Measurements from ENCODE around the gene TDRD3. TPM values are rescaled to one million over a fixed set of nuclear protein-coding genes. Genes with fewer than 3 reads are reported as not detected.

Gene TDRD3
- total RNA-seq, 1 donor from 2014 or later, result 40.6 TPM

DNA sequence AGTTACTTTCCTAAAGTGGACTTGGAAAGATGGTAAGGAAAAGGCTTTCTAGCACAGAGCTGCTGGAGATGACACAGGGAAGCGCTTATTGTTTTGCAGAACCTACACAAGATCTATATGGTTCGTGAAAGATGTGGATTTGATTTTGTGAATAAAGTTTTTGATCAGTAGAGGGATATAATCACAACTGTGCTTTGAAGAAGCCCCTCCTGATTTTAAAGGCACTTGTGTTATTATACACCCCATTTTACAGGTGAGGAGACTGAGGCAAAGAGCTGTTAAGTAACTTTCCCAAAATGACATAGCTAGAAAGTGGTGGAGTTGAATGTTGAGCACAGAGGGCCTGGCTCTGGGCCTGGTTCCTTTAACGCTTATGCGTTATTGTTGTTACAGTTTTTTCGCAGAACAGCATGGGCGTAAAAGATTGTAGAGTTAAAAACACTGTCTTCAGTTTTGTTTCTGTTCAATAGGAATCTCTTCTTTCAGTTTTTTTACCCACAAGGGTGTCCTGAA is 1.4 kb downstream of the TDRD3 start:
- H3K27me3 Mint-ChIP-seq (ENCODE audit: insufficient read depth, low read depth), result peaks cover 6% of the 10 kb centered on the region
- no peaks in the 10 kb centered on the region for H3K9me3 ChIP-seq (ENCODE audit: low read depth)
- H2AFZ ChIP-seq (replicated peaks), result peak overlapping the region; percentile 88
- H3K27ac Mint-ChIP-seq, result peak overlapping the region; percentile 88
- H3K79me2 ChIP-seq (ENCODE audit: low read depth), result peaks cover 58% of the 10 kb centered on the region
- peaks cover 31% of the 10 kb centered on the region for H3F3A ChIP-seq (ENCODE audit: low read depth)
- TF ChIP-seq, protein P1, sequence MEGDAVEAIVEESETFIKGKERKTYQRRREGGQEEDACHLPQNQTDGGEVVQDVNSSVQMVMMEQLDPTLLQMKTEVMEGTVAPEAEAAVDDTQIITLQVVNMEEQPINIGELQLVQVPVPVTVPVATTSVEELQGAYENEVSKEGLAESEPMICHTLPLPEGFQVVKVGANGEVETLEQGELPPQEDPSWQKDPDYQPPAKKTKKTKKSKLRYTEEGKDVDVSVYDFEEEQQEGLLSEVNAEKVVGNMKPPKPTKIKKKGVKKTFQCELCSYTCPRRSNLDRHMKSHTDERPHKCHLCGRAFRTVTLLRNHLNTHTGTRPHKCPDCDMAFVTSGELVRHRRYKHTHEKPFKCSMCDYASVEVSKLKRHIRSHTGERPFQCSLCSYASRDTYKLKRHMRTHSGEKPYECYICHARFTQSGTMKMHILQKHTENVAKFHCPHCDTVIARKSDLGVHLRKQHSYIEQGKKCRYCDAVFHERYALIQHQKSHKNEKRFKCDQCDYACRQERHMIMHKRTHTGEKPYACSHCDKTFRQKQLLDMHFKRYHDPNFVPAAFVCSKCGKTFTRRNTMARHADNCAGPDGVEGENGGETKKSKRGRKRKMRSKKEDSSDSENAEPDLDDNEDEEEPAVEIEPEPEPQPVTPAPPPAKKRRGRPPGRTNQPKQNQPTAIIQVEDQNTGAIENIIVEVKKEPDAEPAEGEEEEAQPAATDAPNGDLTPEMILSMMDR (IDR thresholded peaks at IDR 0.05), result no peak
- TF ChIP-seq EZH2phosphoT487 (IDR thresholded peaks at IDR 0.05) (no peak), EZH2 (IDR thresholded peaks at IDR 0.05) (no peak)
- H3K4me3 Mint-ChIP-seq, result peak overlapping the region; percentile 97
- H3K9ac ChIP-seq, result peak overlapping the region; percentile 72
- H3K9me3 Mint-ChIP-seq, result no peaks in the 10 kb centered on the region
- H4K20me1 ChIP-seq (ENCODE audit: low read depth), result no peaks in the 10 kb centered on the region
- H3K27me3 ChIP-seq, result no peaks in the 10 kb centered on the region
- DNase-seq (ENCODE audit: low spot score), result no peak
- H3K36me3 ChIP-seq, result no peaks in the 10 kb centered on the region
- H3K4me2 ChIP-seq, result peak overlapping the region; percentile 90
- peak overlapping the region; percentile 68 for H3K4me3 ChIP-seq
- peaks cover 17% of the 10 kb centered on the region for H3K4me1 ChIP-seq
- H3K4me1 Mint-ChIP-seq, result peaks cover 34% of the 10 kb centered on the region
- no peak overlapping the region for H3K27ac ChIP-seq
- H3K36me3 Mint-ChIP-seq, result peaks cover 2% of the 10 kb centered on the region

DNA sequence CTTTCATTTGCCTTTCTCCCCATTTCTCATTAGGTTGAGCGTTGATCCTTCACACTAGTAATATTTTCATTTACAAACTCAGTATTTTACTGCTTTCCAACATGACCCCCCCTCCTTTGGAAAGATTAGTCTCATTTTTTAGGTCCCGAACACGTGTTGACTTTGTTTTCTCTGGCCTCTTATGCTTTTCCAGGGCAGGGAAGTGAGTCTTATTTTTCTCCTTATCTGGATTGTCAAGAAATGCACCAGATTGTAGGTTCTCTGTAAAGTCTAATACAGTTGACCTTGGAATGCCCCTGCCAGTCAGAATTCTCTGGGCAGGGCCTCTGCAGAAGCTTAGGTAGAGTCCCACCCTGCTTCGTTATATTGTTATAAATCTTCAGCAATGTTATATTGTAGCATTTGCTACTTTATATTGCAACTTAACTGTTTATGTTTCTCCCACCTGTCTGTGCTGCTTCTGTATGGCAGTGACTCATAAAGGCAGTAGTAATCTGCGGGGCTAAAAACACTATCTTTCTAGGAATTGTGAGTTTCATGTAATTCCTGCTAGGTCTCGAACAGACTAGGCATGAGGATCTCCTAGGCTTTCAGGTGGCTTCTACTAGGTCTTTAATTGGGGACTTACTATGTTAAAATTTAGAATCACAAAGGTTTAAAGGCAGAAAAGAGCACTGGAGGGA is 2.0 kb downstream of the TDRD3 start:
- H3K27ac Mint-ChIP-seq, result peak overlapping the region; percentile 38
- no peaks in the 10 kb centered on the region for H3K9me3 Mint-ChIP-seq
- peaks cover 17% of the 10 kb centered on the region for H3K4me1 ChIP-seq
- no peaks in the 10 kb centered on the region for H3K27me3 ChIP-seq
- H3K79me2 ChIP-seq (ENCODE audit: low read depth), result peaks cover 64% of the 10 kb centered on the region
- no peak for DNase-seq (ENCODE audit: low spot score)
- TF ChIP-seq EZH2 (IDR thresholded peaks at IDR 0.05) (no peak), EZH2phosphoT487 (IDR thresholded peaks at IDR 0.05) (no peak)
- TF ChIP-seq, protein P1 (IDR thresholded peaks at IDR 0.05), result no peak
- H3K4me1 Mint-ChIP-seq, result peaks cover 34% of the 10 kb centered on the region
- no peak overlapping the region for H2AFZ ChIP-seq (replicated peaks)
- H3K36me3 Mint-ChIP-seq, result peaks cover 2% of the 10 kb centered on the region
- H3K9ac ChIP-seq, result no peak overlapping the region
- peaks cover 6% of the 10 kb centered on the region for H3K27me3 Mint-ChIP-seq (ENCODE audit: insufficient read depth, low read depth)
- no peaks in the 10 kb centered on the region for H3K36me3 ChIP-seq
- H3F3A ChIP-seq (ENCODE audit: low read depth), result peaks cover 31% of the 10 kb centered on the region
- H3K4me3 ChIP-seq, result peak overlapping the region; percentile 68
- H3K9me3 ChIP-seq (ENCODE audit: low read depth), result no peaks in the 10 kb centered on the region
- peak overlapping the region; percentile 97 for H3K4me3 Mint-ChIP-seq
- H3K27ac ChIP-seq, result no peak overlapping the region
- H4K20me1 ChIP-seq (ENCODE audit: low read depth), result no peaks in the 10 kb centered on the region
- H3K4me2 ChIP-seq, result peak overlapping the region; percentile 90

DNA sequence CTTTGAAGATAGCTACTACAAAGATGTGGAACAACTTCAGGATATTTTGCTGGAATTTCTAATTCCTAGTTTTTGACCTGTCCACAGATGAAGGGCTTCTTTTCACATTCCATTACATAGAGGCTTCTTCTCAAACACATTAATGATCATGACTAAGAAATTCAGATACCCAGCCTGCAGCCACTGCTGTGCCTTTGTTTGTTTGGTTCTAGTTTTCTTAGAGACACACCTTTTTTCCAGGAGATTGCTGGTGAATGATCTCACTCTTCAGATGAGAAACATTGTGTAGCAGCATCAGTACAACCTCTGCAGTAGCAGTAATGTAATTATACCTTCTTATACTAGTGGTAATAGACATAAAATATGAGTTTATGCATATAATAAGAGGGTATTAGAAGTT is 5.0 kb downstream of the TDRD3 start:
- H3K4me1 Mint-ChIP-seq, result peaks cover 29% of the 10 kb centered on the region
- H3K4me1 ChIP-seq, result peaks cover 11% of the 10 kb centered on the region

More for the DNA sequence above, 5.0 kb downstream of the TDRD3 start:
- no peak overlapping the region for H3K4me3 Mint-ChIP-seq
- H3K27ac ChIP-seq, result no peak overlapping the region
- peaks cover 3% of the 10 kb centered on the region for H3K27me3 Mint-ChIP-seq (ENCODE audit: insufficient read depth, low read depth)
- H3K27me3 ChIP-seq, result no peaks in the 10 kb centered on the region
- no peak overlapping the region for H3K27ac Mint-ChIP-seq
- no peak overlapping the region for H3K4me3 ChIP-seq
- peaks cover 13% of the 10 kb centered on the region for H3K9me3 Mint-ChIP-seq
- TF ChIP-seq, protein P1 (IDR thresholded peaks at IDR 0.05), result no peak
- TF ChIP-seq EZH2 (IDR thresholded peaks at IDR 0.05), result no peak
- no peak for TF ChIP-seq EZH2phosphoT487 (IDR thresholded peaks at IDR 0.05)
- peaks cover 19% of the 10 kb centered on the region for H3K36me3 Mint-ChIP-seq
- H3K9me3 ChIP-seq (ENCODE audit: low read depth), result no peaks in the 10 kb centered on the region
- H3K36me3 ChIP-seq, result no peaks in the 10 kb centered on the region
- no peak overlapping the region for H2AFZ ChIP-seq (replicated peaks)
- H3K79me2 ChIP-seq (ENCODE audit: low read depth), result peaks cover 90% of the 10 kb centered on the region
- no peak overlapping the region for H3K4me2 ChIP-seq
- H4K20me1 ChIP-seq (ENCODE audit: low read depth), result no peaks in the 10 kb centered on the region
- DNase-seq (ENCODE audit: low spot score), result no peak
- no peak overlapping the region for H3K9ac ChIP-seq
- H3F3A ChIP-seq (ENCODE audit: low read depth), result peaks cover 8% of the 10 kb centered on the region

All from neural progenitor cell (in vitro differentiated cells).